ENCODE data around the gene AGR2.

Gene AGR2

GRCh38 chr7:16791905-16792698 lies 12.7 kb downstream of the AGR2 start:
- no peak overlapping the region for H3K4me2 ChIP-seq
- no peak for TF ChIP-seq CTCF (conservative IDR thresholded peaks at IDR 0.05; ENCODE audit: low read depth, low read length)
- H3K36me3 ChIP-seq (ENCODE audit: insufficient read depth): no peaks in the 10 kb centered on the region
- H3K4me3 ChIP-seq (IDR thresholded peaks at IDR 0.05; ENCODE audit: insufficient read depth, low read depth, low read length): no peak overlapping the region
- H4K20me1 ChIP-seq (ENCODE audit: insufficient read depth): no peaks in the 10 kb centered on the region
- no peaks in the 10 kb centered on the region for H3K27me3 ChIP-seq (ENCODE audit: insufficient read depth, low read depth)
- no peak overlapping the region for H3K27ac ChIP-seq
- no peak overlapping the region for H2AFZ ChIP-seq (ENCODE audit: low read depth)
- no peak overlapping the region for H3K9ac ChIP-seq
- no peaks in the 10 kb centered on the region for H3K79me2 ChIP-seq (ENCODE audit: insufficient read depth, low read depth)
- H3K4me1 ChIP-seq (ENCODE audit: low read depth, poor library complexity, severe bottlenecking): no peaks in the 10 kb centered on the region

- no peak overlapping the region for H3K4me3 ChIP-seq (IDR thresholded peaks at IDR 0.05; ENCODE audit: insufficient read depth, low read depth, low read length)
These were observed 13.7 kb downstream of the AGR2 start for GRCh38 chr7:16791071-16791470.

GRCh38 chr7:16787127-16787526 lies 17.7 kb downstream of the AGR2 start:
- H3K4me3 ChIP-seq (IDR thresholded peaks at IDR 0.05; ENCODE audit: insufficient read depth, low read depth, low read length): no peak overlapping the region
- no peaks in the 10 kb centered on the region for H3K4me1 ChIP-seq (ENCODE audit: low read depth, poor library complexity, severe bottlenecking)
- no peak overlapping the region for H3K9ac ChIP-seq
- TF ChIP-seq CTCF (conservative IDR thresholded peaks at IDR 0.05; ENCODE audit: low read depth, low read length): no peak
- H3K27ac ChIP-seq: no peak overlapping the region
- H3K36me3 ChIP-seq (ENCODE audit: insufficient read depth): no peaks in the 10 kb centered on the region
- H3K79me2 ChIP-seq (ENCODE audit: insufficient read depth, low read depth): no peaks in the 10 kb centered on the region
- no peaks in the 10 kb centered on the region for H3K27me3 ChIP-seq (ENCODE audit: insufficient read depth, low read depth)
- no peaks in the 10 kb centered on the region for H4K20me1 ChIP-seq (ENCODE audit: insufficient read depth)
- no peak overlapping the region for H2AFZ ChIP-seq (ENCODE audit: low read depth)
- H3K4me2 ChIP-seq: no peak overlapping the region

More at GRCh38 chr7:16791071-16791470, 13.7 kb downstream of the AGR2 start:
- Histone ChIP-seq H3K36me3 (ENCODE audit: insufficient read depth) (no peaks in the 10 kb centered on the region), H4K20me1 (ENCODE audit: insufficient read depth) (no peaks in the 10 kb centered on the region), H3K27me3 (ENCODE audit: insufficient read depth, low read depth) (no peaks in the 10 kb centered on the region), H3K4me2 (no peak overlapping the region), H3K9ac (no peak overlapping the region), H3K27ac (no peak overlapping the region), H3K79me2 (ENCODE audit: insufficient read depth, low read depth) (no peaks in the 10 kb centered on the region), H2AFZ (ENCODE audit: low read depth) (no peak overlapping the region), H3K4me1 (ENCODE audit: low read depth, poor library complexity, severe bottlenecking) (no peaks in the 10 kb centered on the region)
- TF ChIP-seq CTCF (conservative IDR thresholded peaks at IDR 0.05; ENCODE audit: low read depth, low read length): no peak

- Histone ChIP-seq H3K36me3 (ENCODE audit: insufficient read depth) (no peaks in the 10 kb centered on the region), H3K4me2 (no peak overlapping the region), H3K4me1 (ENCODE audit: low read depth, poor library complexity, severe bottlenecking) (no peaks in the 10 kb centered on the region), H3K9ac (no peak overlapping the region), H3K27ac (no peak overlapping the region), H3K27me3 (ENCODE audit: insufficient read depth, low read depth) (no peaks in the 10 kb centered on the region), H3K79me2 (ENCODE audit: insufficient read depth, low read depth) (no peaks in the 10 kb centered on the region), H3K4me3 (IDR thresholded peaks at IDR 0.05; ENCODE audit: insufficient read depth, low read depth, low read length) (no peak overlapping the region), H2AFZ (ENCODE audit: low read depth) (no peak overlapping the region), H4K20me1 (ENCODE audit: insufficient read depth) (no peaks in the 10 kb centered on the region)
- TF ChIP-seq CTCF (conservative IDR thresholded peaks at IDR 0.05; ENCODE audit: low read depth, low read length): no peak
These were observed 18.5 kb downstream of the AGR2 start for GRCh38 chr7:16786257-16786656.

All from KMS-11 (cell line).